Kidney (tissue), 14 donors: ENCODE results near the gene EFNA2. TPM values are rescaled to one million over a fixed set of nuclear protein-coding genes. Genes with fewer than 3 reads are reported as not detected.

Source experiments
- DNase-seq, 5 donors: peaks; one replicate each; pipeline ENCODE4 v3.0.0-alpha.2; 2013 to 2020
- FAIRE-seq: peaks from 2 replicates; lab custom pipeline; 2012; peaks lifted over from hg19 to GRCh38; lab: Jason Lieb, UNC
- H3K27ac ChIP-seq, 2 donors: one replicate each; pipeline ENCODE4 v1.7.0; 2013; ENCODE audit warnings: low read depth in 2 of 2, low read length in 2 of 2, inconsistent platforms in 1 of 2
- H3K27me3 ChIP-seq: one replicate; pipeline ENCODE4 v1.7.1; 2013; ENCODE audit warnings: low read length, inconsistent platforms; ENCODE audit not compliant: control insufficient read depth, insufficient read depth
- H3K36me3 ChIP-seq, 3 donors: one replicate each; pipeline versions ENCODE4 v1.7.0 to v1.7.1; 2013; ENCODE audit warnings: low read length in 3 of 3, control low read depth in 1 of 3, inconsistent platforms in 1 of 3; ENCODE audit not compliant: insufficient read depth in 3 of 3, control insufficient read depth in 2 of 3
- H3K4me1 ChIP-seq, 3 donors: one replicate each; pipeline versions ENCODE4 v1.7.0 to v1.7.1; 2013; ENCODE audit warnings: low read length in 3 of 3, inconsistent platforms in 1 of 3, low read depth in 1 of 3; ENCODE audit not compliant: control insufficient read depth in 2 of 3, insufficient read depth in 2 of 3
- H3K4me3 ChIP-seq, 3 donors: one replicate each; pipeline versions ENCODE4 v1.7.0 to v1.8.1; 2013; ENCODE audit warnings: low read length in 3 of 3, control low read depth in 1 of 3, inconsistent platforms in 1 of 3
- H3K9ac ChIP-seq, 3 donors: one replicate each; pipeline versions ENCODE4 v1.7.0 to v1.7.1; 2013; ENCODE audit warnings: low read length in 3 of 3, control low read depth in 1 of 3, inconsistent platforms in 1 of 3
- H3K9me3 ChIP-seq, 3 donors: one replicate each; pipeline versions ENCODE4 v1.7.0 to v1.7.1; 2013; ENCODE audit warnings: low read length in 3 of 3, control low read depth in 1 of 3, inconsistent platforms in 1 of 3; ENCODE audit not compliant: control insufficient read depth in 2 of 3, insufficient read depth in 1 of 3
- CTCF ChIP-seq: IDR thresholded peaks from 3 replicates; pipeline ENCODE4 v1.5.1; 2012; ENCODE audit warnings: mild to moderate bottlenecking, moderate library complexity, borderline replicate concordance; ENCODE audit not compliant: insufficient read depth; ENCODE audit errors: extremely low read depth
- intact Hi-C: fragments of 100-400 bp; cut with DNase I; formaldehyde crosslinking; loops from one replicate; pipeline ENCODE4 v1.11.1; 2022
- polyA plus RNA-seq: library from polyadenylated mRNA; stranded (reverse); fragments of 350-450 nt; fragmentation: Illumina TruSeq; extraction: RNeasy Lipid Tissue Mini Kit (QIAGEN cat#74804); gene quantifications from one replicate; pipeline ENCODE4 v1.2.3, GENCODE V29; 2014; ENCODE audit warnings: low read depth, low replicate concordance; ENCODE audit not compliant: insufficient read depth
- total RNA-seq: library from RNA; stranded (reverse); fragmentation: NEBNext Ultra II Directional; extraction: Animal tissue kit (Norgen Biotek cat#: 25700); gene quantifications from one replicate; pipeline ENCODE4 v1.2.1, GENCODE V29; 2021
- donor health status: control.
- donor health status: control.
- donor health status: control.
- donor health status: control.
- donor health status: control.
- donor health status: DM: yes; HTN: yes; CAD: no.
- donor health status: Normal renal cell carcinoma (clear cell type).

Gene EFNA2
- total and polyA plus RNA-seq, 2 donors from 2014 or later: not detected

- intact Hi-C loops: no loop called here
- peaks cover 0 to 5% (median 0%) of the 10 kb centered on the region in 3 donors for H3K36me3 ChIP-seq
- H3K27ac ChIP-seq: peak overlapping the region; percentile 99
- peak overlapping the region in 2 of 3 donors; percentile 41 to 70 for H3K4me3 ChIP-seq
- no peak for TF ChIP-seq CTCF
- H3K9ac ChIP-seq: peak overlapping the region in 2 of 3 donors; percentile 59 to 67
- H3K27me3 ChIP-seq: no peaks in the 10 kb centered on the region
- FAIRE-seq (no peak), DNase-seq (no peak)
- no peaks in the 10 kb centered on the region for H3K9me3 ChIP-seq
- H3K4me1 ChIP-seq: peaks cover 0 to 30% (median 22%) of the 10 kb centered on the region in 3 donors
Observed at GRCh38 chr19:1247748-1248138, 37.9 kb upstream of the EFNA2 start.

GRCh38 chr19:1248139-1248785 lies 37.4 kb upstream of the EFNA2 start, which contains the start of gene MIDN:
Gene MIDN (plus strand): TSS chr19:1248583. CDS start chr19:1250297, 1,714 bp downstream.
- Histone ChIP-seq H3K4me1 (peaks cover 0 to 30% (median 22%) of the 10 kb centered on the region in 3 donors), H3K27me3 (no peaks in the 10 kb centered on the region), H3K4me3 (peak within 1 kb of the TSS; percentile 51 to 70 (median 56)), H3K27ac (peak within 1 kb of the TSS; percentile 99), H3K9ac (peak within 1 kb of the TSS in 2 of 3 donors; percentile 59 to 81), H3K9me3 (no peaks in the 10 kb centered on the region), H3K36me3 (peaks cover 0 to 5% (median 0%) of the 10 kb centered on the region in 3 donors)
- TF ChIP-seq CTCF: peak; percentile 4
- FAIRE-seq (no peak), DNase-seq (peak; percentile 80 to 97 (median 90))
- intact Hi-C loops: no loop called here

GRCh38 chr19:1248786-1249297 lies 36.8 kb upstream of the EFNA2 start:
- intact Hi-C loops: no loop called here
- Histone ChIP-seq H3K9ac (peak overlapping the region in 2 of 3 donors; percentile 58 to 81), H3K9me3 (no peaks in the 10 kb centered on the region), H3K27me3 (no peaks in the 10 kb centered on the region), H3K36me3 (peaks cover 0 to 5% (median 0%) of the 10 kb centered on the region in 3 donors), H3K4me3 (peak overlapping the region; percentile 51 to 70 (median 56)), H3K4me1 (peaks cover 0 to 30% (median 22%) of the 10 kb centered on the region in 3 donors), H3K27ac (peak overlapping the region; percentile 99)
- FAIRE-seq (no peak), DNase-seq (peak in 4 of 5 donors; percentile 88 to 95 (median 94))
- TF ChIP-seq CTCF: peak; percentile 73
